ENCODE measurements around the gene RAB24. TPM values are rescaled to one million over a fixed set of nuclear protein-coding genes. Genes with fewer than 3 reads are reported as not detected.

RAB24 gene
- total RNA-seq, 2 donors from 2014 or later, result 79.1 to 92.0 TPM

GRCh38 chr5:177316005-177316404, 12.5 kb upstream of the RAB24 start:
- 84 to 96% methylated on average over 3 of the region's 3 CpGs for WGBS, 2 donors
- Histone ChIP-seq H3K27ac (no peak overlapping the region), H3K36me3 (replicated peaks in 1 of 2; ENCODE audit: insufficient read depth in 1 of 2, low read depth in 2 of 2) (no peaks in the 10 kb centered on the region), H3K4me1 (peaks cover 34% of the 10 kb centered on the region), H3K9me3 (no peaks in the 10 kb centered on the region), H3K27me3 (no peaks in the 10 kb centered on the region), H3K4me3 (no peak overlapping the region)
- intact Hi-C loops (cut with DNase I), result loop anchor here (10.0 kb wide), 1 partner anchor 159 kb away; the partner anchor contains the start of gene DBN1
- DNase-seq (no peak), ATAC-seq (no peak)
- TF ChIP-seq POLR2A (IDR thresholded peaks at IDR 0.05) (no peak), CTCF (IDR thresholded peaks at IDR 0.05) (no peak)

GRCh38 chr5:177315411-177315810, 11.9 kb upstream of the RAB24 start:
- H3K9me3 ChIP-seq, result no peaks in the 10 kb centered on the region
- intact Hi-C loops (cut with DNase I), result loop anchor here (10.0 kb wide), 1 partner anchor 159 kb away; the partner anchor contains the start of gene DBN1
- H3K27me3 ChIP-seq, result no peaks in the 10 kb centered on the region
- no peak for TF ChIP-seq POLR2A (IDR thresholded peaks at IDR 0.05)
- TF ChIP-seq CTCF (IDR thresholded peaks at IDR 0.05), result no peak
- ATAC-seq (no peak), DNase-seq (peak in 1 of 4 donors; percentile 11)
- H3K4me1 ChIP-seq, result peaks cover 40% of the 10 kb centered on the region
- H3K27ac ChIP-seq, result no peak overlapping the region
- H3K4me3 ChIP-seq, result no peak overlapping the region
- H3K36me3 ChIP-seq (replicated peaks in 1 of 2; ENCODE audit: insufficient read depth in 1 of 2, low read depth in 2 of 2), result no peaks in the 10 kb centered on the region
- 88 to 93% methylated on average over 3 to 7 of the region's 7 CpGs for WGBS, 2 donors

GRCh38 chr5:177314376-177315342, 11.1 kb upstream of the RAB24 start:
- no peaks in the 10 kb centered on the region for H3K36me3 ChIP-seq (replicated peaks in 1 of 2; ENCODE audit: insufficient read depth in 1 of 2, low read depth in 2 of 2)
- 88 to 91% methylated on average over 14 to 17 of the region's 18 CpGs for WGBS, 2 donors
- DNase-seq (peak in 1 of 4 donors; percentile 11), ATAC-seq (no peak)
- peaks cover 47% of the 10 kb centered on the region for H3K4me1 ChIP-seq
- TF ChIP-seq CTCF (IDR thresholded peaks at IDR 0.05) (no peak), POLR2A (IDR thresholded peaks at IDR 0.05) (no peak)
- intact Hi-C loops (cut with DNase I), result loop anchor here (5.0 to 10.0 kb wide), 2 partner anchors 63 to 160 kb away; partner anchors contain the start of gene DBN1
- no peak overlapping the region for H3K4me3 ChIP-seq
- H3K27me3 ChIP-seq, result no peaks in the 10 kb centered on the region
- H3K27ac ChIP-seq, result no peak overlapping the region
- no peaks in the 10 kb centered on the region for H3K9me3 ChIP-seq

- H3K4me3 ChIP-seq, result no peak overlapping the region
- peaks cover 56% of the 10 kb centered on the region for H3K4me1 ChIP-seq
- no peaks in the 10 kb centered on the region for H3K36me3 ChIP-seq (replicated peaks in 1 of 2; ENCODE audit: insufficient read depth in 1 of 2, low read depth in 2 of 2)
- H3K27me3 ChIP-seq, result no peaks in the 10 kb centered on the region
- ATAC-seq (no peak), DNase-seq (peak in 1 of 4 donors; percentile 8)
- H3K27ac ChIP-seq, result no peak overlapping the region
- intact Hi-C loops (cut with DNase I), result loop anchor here (5.0 to 10.0 kb wide), 2 partner anchors 64 to 161 kb away; partner anchors contain the start of gene DBN1
- WGBS, 2 donors, result 92 to 94% methylated on average over 15 of the region's 15 CpGs
- TF ChIP-seq POLR2A (IDR thresholded peaks at IDR 0.05) (no peak), CTCF (IDR thresholded peaks at IDR 0.05) (no peak)
- no peaks in the 10 kb centered on the region for H3K9me3 ChIP-seq
These were observed 10.2 kb upstream of the RAB24 start for GRCh38 chr5:177313561-177314259.
